ENCODE results near the gene PARVB. TPM values are rescaled to one million over a fixed set of nuclear protein-coding genes. Genes with fewer than 3 reads are reported as not detected.

The PARVB gene, protein sequence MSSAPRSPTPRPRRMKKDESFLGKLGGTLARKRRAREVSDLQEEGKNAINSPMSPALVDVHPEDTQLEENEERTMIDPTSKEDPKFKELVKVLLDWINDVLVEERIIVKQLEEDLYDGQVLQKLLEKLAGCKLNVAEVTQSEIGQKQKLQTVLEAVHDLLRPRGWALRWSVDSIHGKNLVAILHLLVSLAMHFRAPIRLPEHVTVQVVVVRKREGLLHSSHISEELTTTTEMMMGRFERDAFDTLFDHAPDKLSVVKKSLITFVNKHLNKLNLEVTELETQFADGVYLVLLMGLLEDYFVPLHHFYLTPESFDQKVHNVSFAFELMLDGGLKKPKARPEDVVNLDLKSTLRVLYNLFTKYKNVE
- total RNA-seq: 61.1 and 70.3 TPM in 2 replicates

GRCh38 chr22:44024288-44024921, at the start of gene PARVB:
Gene PARVB, plus strand, starts transcription at chr22:44024302. Its CDS starts 38 bp downstream, at chr22:44024340.

GRCh38 chr22:44180706-44181032, 156.6 kb downstream of the PARVB start, which contains the start of gene PARVG:
Gene PARVG, plus strand, starts transcription at chr22:44180925. Its CDS starts 2,405 bp downstream, at chr22:44183330.

Other genes starting within 250 kb of the PARVB start
- 0.65 and 3.0 TPM in 2 replicates for gene EFCAB6, start 212.0 kb upstream of the PARVB start, total RNA-seq
- 0.64 TPM in 1 of 2 replicates, not detected in the other for gene SULT4A1, start 161.8 kb upstream of the PARVB start, total RNA-seq
- gene PNPLA5, start 132.3 kb upstream of the PARVB start, total RNA-seq: not detected in 2 replicates
- 2.1 and 4.8 TPM in 2 replicates for gene PNPLA3, start 100.5 kb upstream of the PARVB start, total RNA-seq
- 31.3 and 38.2 TPM in 2 replicates for gene SAMM50, start 68.9 kb upstream of the PARVB start, total RNA-seq
- gene PARVG, start 156.6 kb downstream of the PARVB start, total RNA-seq: not detected in 2 replicates

Data from epithelial cell of alveolus of lung (primary cell).